ENCODE results near the gene NANOS1.

The NANOS1 gene

GRCh38 chr10:119060107-119060506 is 30.6 kb downstream of the NANOS1 start:
- DNase-seq (ENCODE audit: low read depth in 2 of 2): no peak

- DNase-seq (ENCODE audit: low read depth in 2 of 2): no peak
Measured at GRCh38 chr10:119061352-119061751, 31.8 kb downstream of the NANOS1 start.

GRCh38 chr10:119061926-119062325 is 32.4 kb downstream of the NANOS1 start:
- DNase-seq (ENCODE audit: low read depth in 2 of 2): no peak

- DNase-seq (ENCODE audit: low read depth in 2 of 2): no peak
Measured at GRCh38 chr10:119070395-119071165, 41.1 kb downstream of the NANOS1 start.

- no peak for DNase-seq (ENCODE audit: low read depth in 2 of 2)
Measured at GRCh38 chr10:119073584-119073983, 44.1 kb downstream of the NANOS1 start.

- DNase-seq (ENCODE audit: low read depth in 2 of 2): no peak
Measured at GRCh38 chr10:119078422-119079179, 49.1 kb downstream of the NANOS1 start.

GRCh38 chr10:119079599-119080520 is 50.3 kb downstream of the NANOS1 start:
- DNase-seq (ENCODE audit: low read depth in 2 of 2): peak; percentile 36 to 37

GRCh38 chr10:119080521-119081259 is 51.2 kb downstream of the NANOS1 start, which contains the start of gene EIF3A:
TSS of gene EIF3A (minus strand) at chr10:119080817. CDS start at chr10:119080676, 141 bp downstream.
- peak; percentile 82 to 84 for DNase-seq (ENCODE audit: low read depth in 2 of 2)

Data from stimulated activated CD8-positive, alpha-beta memory T cell treated with anti-CD3 and anti-CD28 coated beads, Interleukin-7, amount 100 ng/mL, for 1 hour (primary cell).